Stimulated activated CD4-positive, alpha-beta T cell treated with anti-CD3 and anti-CD28 coated beads, Interleukin-12 subunit alpha, Interleukin-12 subunit beta, amount 100 ng/mL, for 24 hours (primary cell): Measurements from ENCODE around the gene TRMT11.
"Not testable (repeated sequence)": the region's sequence is repeated elsewhere in the genome, so short reads cannot be mapped to it uniquely, and the experiment has no call there.

Experiments used
- DNase-seq, 2 experiments: peaks; one replicate each; pipeline ENCODE4 v3.0.0-alpha.2; 2020; ENCODE audit warnings: low read depth in 2 of 2

Gene TRMT11

DNA sequence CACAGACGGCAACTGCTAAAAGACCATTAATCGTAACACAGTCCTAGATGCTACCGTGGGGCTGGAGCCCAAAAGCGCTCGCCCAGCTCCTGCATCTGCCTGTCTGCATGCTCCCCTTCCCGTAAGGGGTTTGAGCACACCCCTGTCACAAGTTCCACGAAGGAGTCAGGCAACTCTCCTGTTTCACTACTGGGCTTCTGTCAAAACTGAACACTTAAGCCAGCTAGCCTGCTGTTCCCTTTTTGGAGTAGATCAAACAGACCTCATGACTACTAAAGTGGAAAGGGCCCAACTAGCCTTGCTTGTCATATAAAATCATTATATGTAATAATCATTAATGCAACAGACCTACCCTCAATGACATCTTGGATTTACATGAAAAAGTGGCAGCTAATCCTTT, 61.3 kb downstream of the TRMT11 start:
- DNase-seq: no peak

DNA sequence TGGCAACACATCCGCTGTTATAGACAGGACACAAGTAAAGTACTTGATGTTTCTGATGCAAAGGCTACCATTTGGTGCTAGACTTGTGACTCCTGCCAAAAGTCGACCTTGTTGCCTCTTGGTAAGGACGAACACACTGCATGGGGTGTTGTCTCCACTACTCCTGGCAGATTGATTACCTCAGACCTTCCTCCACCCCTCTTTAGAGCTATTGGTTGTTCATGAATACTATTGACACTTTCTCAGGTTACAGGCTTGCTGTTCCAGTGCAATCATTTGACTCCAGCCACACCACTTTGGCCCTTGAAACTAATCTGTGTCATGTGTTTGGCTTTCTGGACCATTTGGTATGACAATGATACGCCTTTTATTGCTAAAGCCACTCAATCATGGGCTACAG, 62.3 kb downstream of the TRMT11 start:
- no peak for DNase-seq

DNA sequence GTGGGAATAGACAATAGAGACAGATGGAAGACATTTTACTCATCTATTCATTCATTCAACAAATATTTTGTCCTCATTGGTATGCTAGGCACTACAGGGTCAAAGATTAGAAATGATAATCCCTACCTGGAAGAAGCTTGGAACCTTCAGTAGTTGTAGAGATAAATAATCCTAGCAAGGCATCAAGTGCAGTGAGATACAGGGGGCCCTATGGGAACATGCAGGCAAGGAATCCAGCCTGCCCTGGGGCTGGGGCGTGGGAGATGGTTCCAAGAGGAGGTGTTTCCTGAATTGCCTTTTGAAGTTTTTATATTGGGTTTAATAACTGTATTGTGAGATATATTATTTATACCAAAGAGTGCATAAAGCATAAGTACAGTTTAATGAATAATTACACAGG, 64.5 kb downstream of the TRMT11 start:
- no peak for DNase-seq

DNA sequence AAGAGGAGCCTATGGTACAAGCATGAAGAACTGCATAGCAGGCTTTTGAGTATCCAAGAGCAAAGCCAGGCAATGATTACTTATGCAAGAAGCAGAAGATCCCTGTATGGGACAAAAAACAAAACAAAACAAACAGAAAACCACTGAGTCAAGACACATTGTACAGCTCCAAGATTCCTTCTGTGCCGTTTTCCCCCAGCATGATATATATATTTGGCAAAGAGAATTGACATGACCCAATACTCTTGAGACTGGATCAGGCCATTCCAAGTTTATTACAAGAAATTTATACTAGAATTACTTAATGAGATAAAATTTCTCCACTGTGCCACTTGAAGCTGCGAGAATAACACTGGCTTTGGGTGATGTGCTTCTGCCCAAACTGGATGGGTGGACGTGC, 65.5 kb downstream of the TRMT11 start:
- no peak for DNase-seq

DNA sequence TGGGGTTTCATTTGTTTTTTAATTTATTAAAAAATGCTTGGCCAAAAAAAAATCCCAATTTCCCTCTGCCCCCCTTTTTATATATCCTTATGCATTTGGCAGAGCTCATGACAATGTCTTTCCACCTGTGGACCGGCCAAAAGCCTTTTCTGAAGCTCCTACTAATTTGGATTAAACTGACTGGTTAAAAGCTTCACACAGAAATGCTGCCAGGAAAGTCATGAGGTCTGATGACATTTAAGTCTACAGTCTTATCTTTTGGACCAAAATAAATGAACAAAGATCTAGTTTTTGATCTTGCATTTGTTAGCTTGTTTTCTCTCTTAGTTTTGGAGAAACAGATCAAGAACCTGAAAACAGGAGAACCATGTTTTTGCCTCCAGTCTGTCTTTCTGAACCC, 66.1 kb downstream of the TRMT11 start:
- no peak for DNase-seq

DNA sequence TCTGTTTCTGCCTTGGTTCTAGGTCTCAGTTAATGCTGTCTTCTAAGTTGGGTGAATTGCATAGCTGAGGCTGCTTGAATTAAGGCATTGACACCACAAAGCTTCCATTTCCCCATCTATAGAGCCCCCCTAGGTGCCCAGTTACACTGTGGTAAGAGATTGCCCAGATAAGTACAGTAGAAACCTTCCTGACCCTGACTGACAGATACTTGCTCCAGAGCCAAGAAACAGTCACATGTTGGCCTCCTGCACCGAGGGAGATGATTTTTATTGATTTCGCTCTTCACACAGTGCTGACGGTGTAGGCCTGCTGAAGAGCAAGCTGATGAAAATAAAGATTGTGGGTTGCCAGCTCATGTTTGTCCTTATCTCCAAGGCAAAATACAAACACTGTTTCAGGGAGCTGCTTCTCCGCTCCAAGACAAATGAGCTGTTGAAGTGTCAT, 67.9 kb downstream of the TRMT11 start:
- DNase-seq: no peak

DNA sequence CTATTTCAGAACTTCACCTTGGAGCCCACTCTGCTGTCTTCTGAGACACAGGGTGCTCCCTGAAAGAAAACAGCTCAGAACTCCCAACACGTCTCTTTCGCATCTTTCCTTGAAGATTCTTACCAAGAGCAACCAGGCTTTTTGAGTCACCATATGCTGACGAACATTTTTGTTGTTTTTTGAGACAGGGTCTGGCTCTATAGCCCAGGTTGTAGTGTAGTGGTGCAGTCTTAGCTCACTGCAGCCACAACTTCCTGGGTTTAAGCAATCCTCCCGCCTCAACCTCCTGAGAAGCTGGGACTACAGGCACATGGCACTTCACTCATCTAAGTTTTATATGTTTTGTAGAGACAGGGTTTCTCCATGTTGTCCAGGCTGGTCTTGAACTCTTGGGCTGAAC, 68.5 kb downstream of the TRMT11 start:
- no peak for DNase-seq

DNA sequence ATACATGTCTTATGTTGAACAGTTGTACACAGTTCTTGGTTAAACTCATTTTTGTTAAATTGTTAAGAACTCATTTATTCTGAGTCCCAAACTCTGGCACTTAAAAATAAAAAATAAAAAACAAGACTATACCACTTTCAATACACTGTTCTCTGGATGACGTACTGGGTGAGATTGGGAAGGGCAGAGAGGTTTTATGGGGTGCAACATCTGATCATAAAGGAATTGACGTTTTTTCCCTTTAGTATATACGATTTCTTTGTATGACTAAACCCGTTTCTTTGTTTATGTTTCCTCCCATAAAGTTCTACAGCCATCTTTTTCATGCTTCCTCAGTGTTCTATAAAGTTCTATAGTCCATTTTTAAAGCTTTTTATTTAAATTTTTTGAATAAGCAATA, 69.1 kb downstream of the TRMT11 start:
- DNase-seq: no peak

DNA sequence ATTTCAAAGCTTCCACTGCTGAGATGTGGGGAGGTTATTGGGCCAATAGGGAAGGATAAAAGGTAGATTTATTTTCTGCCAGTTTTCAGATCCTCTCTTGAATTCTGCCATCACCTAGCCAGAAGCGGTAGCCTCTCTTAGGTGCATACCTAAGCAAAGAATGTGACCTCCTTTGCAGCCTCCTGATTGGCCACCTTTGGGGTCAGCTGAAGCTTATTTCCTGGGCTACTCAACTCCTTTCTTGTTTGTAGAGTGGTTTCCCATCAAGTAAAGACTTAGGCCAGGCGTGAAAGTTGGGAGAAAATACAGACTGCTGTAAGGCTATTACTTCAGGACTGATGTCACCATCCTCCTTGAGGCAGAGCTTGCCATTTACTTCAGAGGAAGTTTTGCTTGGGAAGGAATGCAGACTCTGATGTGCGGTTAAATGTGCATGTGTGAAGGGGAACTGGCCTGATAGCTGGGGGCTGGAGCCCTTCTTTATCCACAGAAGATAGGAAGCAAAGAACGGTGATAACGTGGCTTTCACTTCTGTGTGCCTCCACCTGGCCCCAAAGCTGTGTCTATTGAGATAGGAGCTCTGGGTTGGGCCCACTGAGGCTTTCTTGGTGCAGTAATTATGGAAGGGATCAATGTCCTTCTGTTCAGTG, 70.1 kb downstream of the TRMT11 start:
- DNase-seq: no peak

DNA sequence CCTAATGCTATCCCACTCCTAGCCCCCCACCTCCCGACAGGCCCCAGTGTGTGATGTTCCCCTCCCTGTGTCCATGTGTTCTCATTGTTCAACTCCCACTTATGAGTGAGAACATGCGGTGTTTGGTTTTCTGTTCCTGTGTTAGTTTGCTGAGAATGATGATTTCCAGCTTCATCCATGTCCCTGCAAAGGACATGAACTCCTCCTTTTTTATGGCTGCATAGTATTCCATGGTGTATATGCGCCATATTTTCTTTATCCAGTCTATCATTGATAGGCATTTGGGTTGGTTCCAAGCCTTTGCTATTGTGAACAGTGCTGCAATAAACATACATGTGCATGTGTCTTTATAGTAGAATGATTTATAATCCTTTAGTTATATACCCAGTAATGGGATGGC, 71.7 kb downstream of the TRMT11 start:
- DNase-seq: not testable (repeated sequence)

DNA sequence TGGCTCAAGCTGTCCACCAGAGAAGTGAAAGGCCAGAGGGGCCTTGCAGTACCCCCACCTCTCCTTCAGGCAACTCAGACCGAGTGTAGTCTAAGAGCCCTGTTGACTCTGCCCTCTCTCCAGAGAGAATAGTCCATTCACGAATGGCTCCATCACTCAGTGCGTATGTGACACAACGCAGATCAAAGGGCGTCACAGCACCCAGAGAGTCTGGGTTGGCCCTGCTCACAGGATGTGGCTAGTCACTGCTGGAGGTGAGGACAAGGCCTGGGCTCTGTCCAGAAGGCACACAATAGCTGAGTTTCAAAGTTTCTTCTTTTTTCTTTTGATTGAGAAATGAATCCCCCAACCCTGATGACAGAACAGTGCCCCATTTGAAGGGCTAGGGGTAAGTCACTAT, 74.1 kb downstream of the TRMT11 start:
- DNase-seq: no peak

DNA sequence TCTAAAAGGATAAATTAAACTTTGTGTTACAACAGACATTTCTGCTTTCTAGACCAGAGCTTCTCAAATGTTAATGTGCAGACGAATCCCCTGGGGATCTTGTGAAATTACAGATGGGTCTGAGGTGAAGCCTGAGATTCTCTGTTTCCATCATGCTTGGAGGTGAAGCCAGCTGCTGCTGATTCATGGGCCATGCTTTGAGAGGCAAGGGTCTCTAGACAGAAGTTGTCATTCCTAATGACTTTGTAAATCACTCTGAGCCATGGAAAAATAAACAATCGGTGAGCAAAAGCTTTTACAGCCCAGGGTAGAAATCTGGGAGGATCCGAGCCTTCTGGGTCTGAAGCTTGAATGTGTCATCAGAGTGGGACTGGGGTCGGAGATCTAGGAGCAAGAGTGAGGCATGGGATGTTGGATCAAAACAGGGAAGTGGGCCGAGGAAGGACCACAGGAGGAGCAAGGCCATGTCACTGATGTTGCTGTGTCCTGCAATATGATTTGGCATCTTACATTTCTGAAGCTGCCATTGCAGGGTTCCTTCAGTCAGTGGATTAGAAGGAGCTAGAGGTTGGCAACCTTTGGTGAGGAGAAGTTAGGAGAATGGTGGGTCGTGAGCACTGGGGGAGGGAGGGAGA, 77.3 kb downstream of the TRMT11 start:
- DNase-seq: no peak

DNA sequence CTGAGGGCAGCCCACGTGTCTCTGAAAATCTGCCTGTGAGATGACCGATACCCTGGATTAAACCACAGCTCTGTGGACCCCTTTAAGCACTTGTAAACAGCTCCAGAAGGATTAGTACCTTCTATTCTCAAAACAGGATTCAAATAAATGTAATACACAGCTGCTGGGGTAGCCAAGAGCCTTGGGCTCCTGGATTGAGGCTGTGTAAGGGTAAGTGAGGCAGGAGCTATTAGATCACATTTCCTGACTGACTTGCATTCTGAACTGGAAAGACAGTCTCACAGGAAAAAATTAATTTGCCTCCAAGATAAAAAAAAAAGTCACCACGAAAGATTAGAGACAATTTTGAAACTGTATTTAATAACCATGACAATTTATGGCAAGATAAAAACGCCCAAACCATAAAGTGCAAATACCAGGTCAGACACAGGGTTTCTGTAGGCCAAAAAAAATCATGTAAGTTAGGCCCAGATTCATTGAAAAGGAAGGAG, 78.0 kb downstream of the TRMT11 start:
- no peak for DNase-seq

DNA sequence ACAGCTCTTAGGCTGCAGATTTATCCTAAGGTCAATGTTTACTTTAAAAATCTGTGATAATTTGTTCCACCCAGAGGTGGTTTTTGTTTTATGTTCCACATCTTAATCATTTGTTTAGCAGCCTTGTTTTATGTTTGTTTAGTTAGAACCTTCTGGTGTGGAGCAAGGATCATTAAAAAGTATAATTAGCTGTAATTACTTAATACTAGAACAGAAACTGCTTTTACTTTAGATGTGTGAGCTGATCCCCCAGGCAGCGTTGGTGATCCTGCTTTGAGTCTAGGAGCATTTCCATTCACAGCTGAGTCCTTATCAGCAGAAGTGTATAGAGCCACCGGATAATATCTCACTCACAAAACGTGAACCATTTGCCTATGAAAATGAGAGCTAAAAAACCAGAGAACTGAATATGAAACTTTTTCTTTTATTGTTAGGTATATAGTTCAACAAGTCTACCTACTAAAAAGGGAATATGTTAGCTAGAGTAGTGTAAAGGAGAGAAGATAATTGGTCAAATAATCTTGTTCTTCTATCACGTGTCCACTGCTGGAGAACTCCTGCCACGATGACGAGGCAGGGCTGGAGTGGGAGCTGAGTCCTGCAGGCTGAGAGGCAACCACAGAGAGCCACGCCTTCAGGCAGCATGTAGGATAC, 78.5 kb downstream of the TRMT11 start:
- DNase-seq: no peak

DNA sequence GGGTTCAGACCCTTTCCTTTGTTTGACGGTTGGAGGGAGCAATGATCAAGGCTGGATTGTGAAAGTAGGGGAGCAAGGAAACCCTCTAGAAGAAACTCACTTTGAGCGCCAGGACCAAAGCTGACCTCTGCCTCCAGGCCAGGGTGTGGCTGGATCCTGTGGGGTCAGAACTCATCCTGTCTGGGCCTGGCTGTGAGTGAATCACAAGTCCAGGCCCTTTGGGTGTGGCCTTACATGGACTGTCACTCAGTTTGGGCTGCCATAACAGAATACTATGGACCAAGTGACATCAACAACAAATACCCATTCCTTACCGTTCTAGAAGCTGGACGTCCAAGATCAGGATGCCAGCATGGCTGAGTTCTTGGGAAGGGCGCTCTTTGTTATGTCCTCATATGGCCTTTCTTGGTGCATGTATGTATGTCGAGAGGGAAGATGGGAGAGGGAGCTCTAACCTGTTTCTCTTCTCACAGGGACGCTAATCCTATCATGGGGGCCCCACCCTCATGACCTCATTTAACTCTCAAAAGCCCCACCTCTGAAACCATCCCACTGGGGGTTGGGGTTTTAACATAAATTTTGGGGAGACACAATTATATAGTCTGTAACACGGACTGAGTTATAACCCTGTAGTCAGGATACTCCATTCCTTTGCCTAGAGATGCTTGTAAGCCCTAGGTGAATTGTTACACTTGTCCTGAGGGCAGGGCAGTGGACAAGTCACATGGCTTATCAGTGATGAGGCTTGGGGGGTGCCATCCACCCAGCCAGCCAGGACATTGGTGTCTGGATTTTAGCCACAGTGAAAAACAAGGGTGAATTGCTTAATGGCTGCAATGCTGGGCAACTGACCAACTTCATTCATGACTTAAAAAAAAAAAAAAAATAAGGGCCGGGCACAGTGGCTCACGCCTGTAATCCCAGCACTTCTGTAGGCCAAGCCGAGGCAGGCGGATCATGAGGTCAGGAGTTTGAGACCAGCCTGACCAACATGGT, 80.0 kb downstream of the TRMT11 start:
- no peak for DNase-seq

DNA sequence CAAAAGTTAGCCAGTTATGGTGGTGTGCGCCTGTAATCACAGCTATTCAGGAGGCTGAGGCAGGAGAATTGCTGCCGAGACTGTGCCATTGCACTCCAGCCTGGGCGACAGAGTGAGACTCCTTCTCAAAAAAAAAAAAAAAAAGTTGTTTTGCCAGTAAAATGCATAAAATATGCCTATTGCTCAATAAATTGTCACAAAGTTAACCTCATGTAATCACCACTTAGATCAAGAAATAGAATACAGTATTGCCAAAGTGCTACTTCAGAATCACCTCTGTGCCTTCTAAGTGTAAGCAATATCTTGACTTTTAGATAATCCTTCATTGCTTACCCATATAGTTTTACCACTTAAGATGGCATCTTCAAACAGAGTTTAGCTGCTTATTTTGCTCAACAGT, 80.7 kb downstream of the TRMT11 start:
- no peak for DNase-seq

DNA sequence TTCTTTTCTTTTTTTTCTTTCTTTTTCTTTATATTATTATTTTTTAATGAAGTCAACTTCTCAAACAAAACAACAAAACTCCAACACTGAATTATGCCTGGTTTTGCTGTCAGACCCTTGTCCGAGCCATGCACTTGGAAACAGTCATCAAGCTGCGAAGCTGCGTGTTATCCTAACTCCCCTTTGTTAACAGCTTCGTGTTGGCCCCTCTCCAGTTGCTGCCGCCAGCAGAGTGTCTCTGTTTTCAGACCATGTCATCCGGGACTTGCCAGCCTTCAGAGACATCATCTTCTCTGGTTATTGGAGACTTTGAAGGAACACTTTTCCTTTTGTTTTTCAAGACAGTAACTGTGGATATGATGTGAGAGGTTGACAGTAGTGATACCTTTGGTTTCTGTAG, 83.1 kb downstream of the TRMT11 start:
- DNase-seq: no peak

DNA sequence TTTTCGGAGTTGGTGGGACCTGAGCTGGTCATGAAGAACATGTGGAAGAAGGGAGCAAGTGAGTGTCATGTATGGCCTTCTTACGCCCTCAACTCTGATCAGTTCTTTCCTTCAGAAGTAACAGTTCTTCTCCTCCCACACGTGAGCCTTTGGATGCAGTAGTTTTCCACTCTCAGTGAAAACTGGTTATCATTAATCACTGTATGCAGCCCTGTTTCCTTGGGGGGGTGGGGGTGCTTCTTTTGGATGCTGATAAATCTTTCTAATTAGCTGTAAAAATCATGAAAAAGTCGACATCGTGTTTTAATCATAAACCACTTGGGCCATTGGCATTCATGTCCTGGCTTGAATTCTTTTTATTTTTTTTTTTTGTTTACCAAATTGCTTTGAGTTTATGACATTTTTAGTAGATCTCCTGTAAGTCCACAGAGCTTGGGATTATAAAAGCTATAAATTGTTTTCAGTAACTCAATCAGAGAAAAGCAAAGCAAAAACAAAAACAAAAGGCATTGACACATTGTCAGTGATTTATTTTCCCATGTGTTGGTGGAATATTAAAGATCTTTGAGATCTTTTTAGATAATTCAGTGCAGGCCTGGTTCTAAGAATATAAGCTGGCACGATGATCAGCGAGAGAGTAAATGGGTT, 84.8 kb downstream of the TRMT11 start:
- no peak for DNase-seq

DNA sequence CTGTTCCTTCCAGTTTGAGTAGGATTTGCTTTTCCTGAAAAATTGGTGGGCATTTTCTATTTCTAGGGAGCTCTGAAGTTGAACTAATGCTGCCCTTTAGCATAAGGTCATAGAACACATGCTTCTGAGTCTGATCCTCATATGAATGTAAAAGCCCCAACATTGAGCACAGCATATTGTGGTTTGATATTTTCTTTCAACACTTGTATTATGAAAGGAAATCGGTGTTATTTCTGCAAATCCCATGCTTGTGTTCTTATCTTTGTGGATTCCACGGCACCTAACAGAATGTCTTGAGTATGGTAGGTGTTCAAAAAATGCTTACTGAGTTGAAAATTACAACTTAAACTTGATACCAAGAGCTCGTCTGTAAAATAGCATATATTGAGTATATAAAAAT, 85.8 kb downstream of the TRMT11 start:
- no peak for DNase-seq

DNA sequence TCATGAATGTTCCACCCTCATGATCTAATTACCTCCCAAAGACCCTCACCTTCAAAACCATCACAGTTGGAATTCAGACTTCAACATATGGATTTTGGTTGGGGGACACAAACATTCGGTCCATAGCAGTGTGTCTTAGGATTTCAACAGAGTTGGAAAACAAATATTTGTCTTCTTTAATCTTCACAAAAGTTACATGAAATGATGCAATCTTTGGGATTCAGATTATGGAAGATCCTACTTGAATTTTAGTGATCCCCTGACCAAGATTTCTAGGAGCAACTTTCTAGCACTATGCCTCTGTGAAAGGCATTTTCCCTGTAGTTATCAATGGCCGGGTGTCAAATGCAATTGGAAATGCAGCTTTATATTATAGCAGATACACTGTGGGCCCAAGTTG, 86.5 kb downstream of the TRMT11 start:
- no peak for DNase-seq

DNA sequence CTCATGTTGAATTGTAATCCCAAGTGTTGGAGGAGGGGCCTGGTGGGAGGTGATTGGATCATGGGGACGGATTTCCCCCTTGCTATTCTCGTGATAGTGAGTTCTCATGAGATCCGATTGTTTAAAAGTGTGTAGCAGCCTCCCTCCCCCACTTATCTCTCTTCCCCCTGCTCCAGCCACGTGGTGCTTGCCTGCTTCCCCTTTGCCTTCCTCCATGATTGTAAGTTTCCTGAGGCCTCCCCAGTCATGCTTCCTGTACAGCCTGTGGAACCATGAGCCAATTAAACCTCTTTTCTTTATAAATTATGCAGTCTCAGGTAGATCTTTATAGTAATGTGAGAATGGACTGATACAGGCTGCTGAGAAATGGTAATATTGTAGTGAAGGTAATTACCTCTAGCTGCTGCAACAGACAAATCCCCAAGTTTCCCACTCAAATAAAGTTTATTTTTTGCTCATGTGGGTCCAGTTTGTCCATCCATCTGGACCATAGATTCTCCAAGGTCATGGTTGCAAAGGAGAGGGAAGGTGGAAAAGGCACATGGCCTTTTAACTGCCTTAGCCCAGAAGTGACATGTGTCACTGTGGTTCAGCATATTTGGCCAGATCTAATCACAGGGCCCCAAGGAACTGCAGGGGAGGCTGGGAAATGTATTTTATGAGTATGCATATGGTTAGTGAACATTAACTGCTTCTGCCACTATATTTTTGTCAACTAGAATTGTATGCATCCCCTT, 89.2 kb downstream of the TRMT11 start:
- DNase-seq: no peak
